Stimulated activated CD4-positive, alpha-beta T cell treated with anti-CD3 and anti-CD28 coated beads, Interleukin-1b, Interleukin-23, amount 100 ng/mL, for 48 hours (primary cell): ENCODE measurements around the gene MFSD6.
A peak's percentile ranks its signal among the peaks of the same experiment; 100 is the strongest.
"Not testable (repeated sequence)": the region's sequence is repeated elsewhere in the genome, so short reads cannot be mapped to it uniquely, and the experiment has no call there.

Source experiments
- DNase-seq: peaks from one replicate; pipeline ENCODE4 v3.0.0-alpha.2; 2020

Gene MFSD6

GRCh38 chr2:190405995-190406394 lies 2.2 kb upstream of the MFSD6 start:
- no peak for DNase-seq

- DNase-seq: no peak
These were observed 1.4 kb upstream of the MFSD6 start for GRCh38 chr2:190406805-190407204.

- DNase-seq: peak; percentile 24
These were observed 901 bp upstream of the MFSD6 start for GRCh38 chr2:190407246-190407661.

GRCh38 chr2:190408538-190409271 lies 550 bp downstream of the MFSD6 start:
- DNase-seq: peak; percentile 69

GRCh38 chr2:190409616-190410015 lies 1.5 kb downstream of the MFSD6 start:
- DNase-seq: no peak

- DNase-seq: no peak
These were observed 2.0 kb downstream of the MFSD6 start for GRCh38 chr2:190410166-190410565.

- DNase-seq: no peak
These were observed 4.8 kb downstream of the MFSD6 start for GRCh38 chr2:190412966-190413365.

GRCh38 chr2:190413421-190413820 lies 5.3 kb downstream of the MFSD6 start:
- no peak for DNase-seq

GRCh38 chr2:190415251-190415650 lies 7.1 kb downstream of the MFSD6 start:
- DNase-seq: no peak

- DNase-seq: no peak
These were observed 7.9 kb downstream of the MFSD6 start for GRCh38 chr2:190415794-190416775.

GRCh38 chr2:190417045-190417842 lies 9.1 kb downstream of the MFSD6 start:
- no peak for DNase-seq

GRCh38 chr2:190418727-190419126 lies 10.6 kb downstream of the MFSD6 start:
- DNase-seq: no peak

GRCh38 chr2:190420801-190421200 lies 12.6 kb downstream of the MFSD6 start:
- DNase-seq: no peak

GRCh38 chr2:190425221-190425866 lies 17.2 kb downstream of the MFSD6 start:
- DNase-seq: no peak

- DNase-seq: no peak
These were observed 17.9 kb downstream of the MFSD6 start for GRCh38 chr2:190425883-190426658.

GRCh38 chr2:190430866-190431265 lies 22.7 kb downstream of the MFSD6 start:
- not testable (repeated sequence) for DNase-seq

GRCh38 chr2:190431907-190432306 lies 23.8 kb downstream of the MFSD6 start:
- DNase-seq: no peak

- no peak for DNase-seq
These were observed 24.5 kb downstream of the MFSD6 start for GRCh38 chr2:190432567-190433231.

GRCh38 chr2:190435031-190435670 lies 27.0 kb downstream of the MFSD6 start:
- no peak for DNase-seq

GRCh38 chr2:190436557-190436956 lies 28.4 kb downstream of the MFSD6 start:
- no peak for DNase-seq

GRCh38 chr2:190440113-190440512 lies 32.0 kb downstream of the MFSD6 start:
- no peak for DNase-seq
